ACC112 (cell line): Measurements from ENCODE around the gene ATOX1.
A peak's percentile ranks its signal among the peaks of the same experiment; 100 is the strongest.

Experiments
- H2AFZ ChIP-seq: fragments of 200-600 bp; sonication (generic); one replicate; pipeline ENCODE4 v1.6.0; 2017; ENCODE audit warnings: antibody characterized with exemption, low read length; ENCODE audit not compliant: unreplicated experiment
- H3K27ac ChIP-seq: fragments of 200-600 bp; sonication (generic); 2 replicates; pipeline ENCODE4 v1.5.1; 2014; ENCODE audit warnings: low read depth, mild to moderate bottlenecking, antibody characterized with exemption, low read length, moderate library complexity
- H3K27me3 ChIP-seq: fragments of 200-600 bp; sonication (generic); 2 replicates; pipeline ENCODE4 v1.6.1; 2014; ENCODE audit warnings: mild to moderate bottlenecking, antibody characterized with exemption, low read length, moderate library complexity, mixed read lengths; ENCODE audit not compliant: insufficient read depth
- H3K36me3 ChIP-seq: fragments of 200-600 bp; sonication (generic); 2 replicates; pipeline ENCODE4 v1.6.1; 2016; ENCODE audit warnings: mild to moderate bottlenecking, antibody characterized with exemption, low read length, moderate library complexity, mixed read lengths; ENCODE audit not compliant: insufficient read depth
- H3K4me1 ChIP-seq: fragments of 200-600 bp; sonication (generic); one replicate; pipeline ENCODE4 v1.6.1; 2016; ENCODE audit warnings: low read length, mixed read lengths; ENCODE audit not compliant: insufficient read depth, unreplicated experiment, control insufficient read depth
- H3K4me3 ChIP-seq: fragments of 200-600 bp; sonication (generic); 2 replicates; pipeline ENCODE4 v1.5.1; 2014; ENCODE audit warnings: mild to moderate bottlenecking, low read depth, low read length
- H3K79me2 ChIP-seq: fragments of 200-600 bp; sonication (generic); one replicate; pipeline ENCODE4 v1.6.0; 2016; ENCODE audit warnings: low read length; ENCODE audit not compliant: control insufficient read depth, unreplicated experiment, insufficient read depth

ATOX1 gene

GRCh38 chr5:151718646-151719045 is 39.8 kb downstream of the ATOX1 start:
- peak overlapping the region; percentile 91 for H2AFZ ChIP-seq
- no peaks in the 10 kb centered on the region for H3K36me3 ChIP-seq
- no peaks in the 10 kb centered on the region for H3K79me2 ChIP-seq
- H3K27me3 ChIP-seq: no peaks in the 10 kb centered on the region
- H3K4me3 ChIP-seq: peak overlapping the region; percentile 52
- H3K4me1 ChIP-seq: peaks cover 27% of the 10 kb centered on the region
- H3K27ac ChIP-seq: peak overlapping the region; percentile 74

- peaks cover 27% of the 10 kb centered on the region for H3K4me1 ChIP-seq
- no peaks in the 10 kb centered on the region for H3K27me3 ChIP-seq
- H3K79me2 ChIP-seq: no peaks in the 10 kb centered on the region
- H2AFZ ChIP-seq: peak overlapping the region; percentile 91
- H3K36me3 ChIP-seq: no peaks in the 10 kb centered on the region
- H3K27ac ChIP-seq: peak overlapping the region; percentile 74
- H3K4me3 ChIP-seq: peak overlapping the region; percentile 52
Measured at GRCh38 chr5:151718153-151718552, 40.3 kb downstream of the ATOX1 start.

GRCh38 chr5:151717416-151717815 is 41.0 kb downstream of the ATOX1 start:
- Histone ChIP-seq H3K36me3 (no peaks in the 10 kb centered on the region), H3K4me1 (peaks cover 27% of the 10 kb centered on the region), H2AFZ (peak overlapping the region; percentile 91), H3K27ac (no peak overlapping the region), H3K27me3 (no peaks in the 10 kb centered on the region), H3K4me3 (no peak overlapping the region), H3K79me2 (no peaks in the 10 kb centered on the region)

- no peak overlapping the region for H2AFZ ChIP-seq
- no peak overlapping the region for H3K27ac ChIP-seq
- H3K4me3 ChIP-seq: no peak overlapping the region
- H3K79me2 ChIP-seq: no peaks in the 10 kb centered on the region
- no peaks in the 10 kb centered on the region for H3K27me3 ChIP-seq
- H3K36me3 ChIP-seq: no peaks in the 10 kb centered on the region
- no peaks in the 10 kb centered on the region for H3K4me1 ChIP-seq
Measured at GRCh38 chr5:151709109-151709735, 49.2 kb downstream of the ATOX1 start.

- Histone ChIP-seq H2AFZ (no peak overlapping the region), H3K36me3 (no peaks in the 10 kb centered on the region), H3K27me3 (no peaks in the 10 kb centered on the region), H3K27ac (no peak overlapping the region), H3K79me2 (no peaks in the 10 kb centered on the region), H3K4me3 (no peak overlapping the region), H3K4me1 (no peaks in the 10 kb centered on the region)
Measured at GRCh38 chr5:151708126-151708525, 50.3 kb downstream of the ATOX1 start.

GRCh38 chr5:151707567-151707966 is 50.9 kb downstream of the ATOX1 start:
- no peaks in the 10 kb centered on the region for H3K27me3 ChIP-seq
- no peak overlapping the region for H2AFZ ChIP-seq
- H3K36me3 ChIP-seq: no peaks in the 10 kb centered on the region
- no peaks in the 10 kb centered on the region for H3K4me1 ChIP-seq
- no peak overlapping the region for H3K27ac ChIP-seq
- H3K79me2 ChIP-seq: no peaks in the 10 kb centered on the region
- no peak overlapping the region for H3K4me3 ChIP-seq

GRCh38 chr5:151706906-151707305 is 51.5 kb downstream of the ATOX1 start:
- Histone ChIP-seq H3K27me3 (no peaks in the 10 kb centered on the region), H3K79me2 (no peaks in the 10 kb centered on the region), H3K36me3 (no peaks in the 10 kb centered on the region), H3K27ac (no peak overlapping the region), H2AFZ (no peak overlapping the region), H3K4me1 (no peaks in the 10 kb centered on the region), H3K4me3 (no peak overlapping the region)

GRCh38 chr5:151703780-151704179 is 54.7 kb downstream of the ATOX1 start:
- H3K36me3 ChIP-seq: no peaks in the 10 kb centered on the region
- H3K27me3 ChIP-seq: no peaks in the 10 kb centered on the region
- no peak overlapping the region for H3K27ac ChIP-seq
- no peak overlapping the region for H2AFZ ChIP-seq
- peaks cover 17% of the 10 kb centered on the region for H3K4me1 ChIP-seq
- H3K79me2 ChIP-seq: no peaks in the 10 kb centered on the region
- H3K4me3 ChIP-seq: no peak overlapping the region

- Histone ChIP-seq H3K36me3 (no peaks in the 10 kb centered on the region), H3K27me3 (no peaks in the 10 kb centered on the region), H3K4me1 (peaks cover 22% of the 10 kb centered on the region), H3K79me2 (no peaks in the 10 kb centered on the region), H3K4me3 (no peak overlapping the region), H2AFZ (no peak overlapping the region), H3K27ac (no peak overlapping the region)
Measured at GRCh38 chr5:151703227-151703626, 55.2 kb downstream of the ATOX1 start.

- H3K36me3 ChIP-seq: no peaks in the 10 kb centered on the region
- no peak overlapping the region for H3K27ac ChIP-seq
- H3K4me1 ChIP-seq: peaks cover 38% of the 10 kb centered on the region
- H3K4me3 ChIP-seq: no peak overlapping the region
- no peaks in the 10 kb centered on the region for H3K27me3 ChIP-seq
- no peaks in the 10 kb centered on the region for H3K79me2 ChIP-seq
- peak overlapping the region; percentile 43 for H2AFZ ChIP-seq
Measured at GRCh38 chr5:151700820-151701219, 57.6 kb downstream of the ATOX1 start.

GRCh38 chr5:151700296-151700695 is 58.1 kb downstream of the ATOX1 start:
- Histone ChIP-seq H3K27ac (no peak overlapping the region), H2AFZ (peak overlapping the region; percentile 43), H3K79me2 (no peaks in the 10 kb centered on the region), H3K36me3 (no peaks in the 10 kb centered on the region), H3K4me1 (peaks cover 43% of the 10 kb centered on the region), H3K4me3 (no peak overlapping the region), H3K27me3 (no peaks in the 10 kb centered on the region)
